ENCODE measurements around the gene FOXA3. TPM values are rescaled to one million over a fixed set of nuclear protein-coding genes. Genes with fewer than 3 reads are reported as not detected.

FOXA3 gene
- total RNA-seq, 4 donors from 2014 or later: not detected

- TF ChIP-seq POLR2A (IDR thresholded peaks at IDR 0.05; ENCODE audit: low read depth) (no peak), EP300 (IDR thresholded peaks at IDR 0.05) (no peak), POLR2AphosphoS5 (IDR thresholded peaks at IDR 0.05) (no peak)
- TF ChIP-seq, protein P1, sequence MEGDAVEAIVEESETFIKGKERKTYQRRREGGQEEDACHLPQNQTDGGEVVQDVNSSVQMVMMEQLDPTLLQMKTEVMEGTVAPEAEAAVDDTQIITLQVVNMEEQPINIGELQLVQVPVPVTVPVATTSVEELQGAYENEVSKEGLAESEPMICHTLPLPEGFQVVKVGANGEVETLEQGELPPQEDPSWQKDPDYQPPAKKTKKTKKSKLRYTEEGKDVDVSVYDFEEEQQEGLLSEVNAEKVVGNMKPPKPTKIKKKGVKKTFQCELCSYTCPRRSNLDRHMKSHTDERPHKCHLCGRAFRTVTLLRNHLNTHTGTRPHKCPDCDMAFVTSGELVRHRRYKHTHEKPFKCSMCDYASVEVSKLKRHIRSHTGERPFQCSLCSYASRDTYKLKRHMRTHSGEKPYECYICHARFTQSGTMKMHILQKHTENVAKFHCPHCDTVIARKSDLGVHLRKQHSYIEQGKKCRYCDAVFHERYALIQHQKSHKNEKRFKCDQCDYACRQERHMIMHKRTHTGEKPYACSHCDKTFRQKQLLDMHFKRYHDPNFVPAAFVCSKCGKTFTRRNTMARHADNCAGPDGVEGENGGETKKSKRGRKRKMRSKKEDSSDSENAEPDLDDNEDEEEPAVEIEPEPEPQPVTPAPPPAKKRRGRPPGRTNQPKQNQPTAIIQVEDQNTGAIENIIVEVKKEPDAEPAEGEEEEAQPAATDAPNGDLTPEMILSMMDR (IDR thresholded peaks at IDR 0.05): no peak
- peaks cover 0 to 10% (median 0%) of the 10 kb centered on the region in 4 donors for H3K27me3 ChIP-seq
- no peaks in the 10 kb centered on the region for H3K9me3 ChIP-seq
- DNase-seq (ENCODE audit: extremely low spot score): no peak
- intact Hi-C loops (cut with DNase I): loop anchor here (5.0 kb wide), 1 partner anchor 64 kb away; the partner anchor contains the start of gene RSPH6A
- H3K4me1 ChIP-seq: peaks cover 40 to 51% (median 50%) of the 10 kb centered on the region in 4 donors
- 83% methylated on average over 10 of the region's 10 CpGs for WGBS
- H3K4me3 ChIP-seq: no peak overlapping the region
- H3K36me3 ChIP-seq: peaks cover 0 to 18% (median 9%) of the 10 kb centered on the region in 4 donors
- no peak overlapping the region for H3K27ac ChIP-seq (replicated peaks in 1 of 4)
These were observed 17.2 kb downstream of the FOXA3 start for GRCh38 chr19:45881082-45881908.

GRCh38 chr19:45881909-45882528 is 17.9 kb downstream of the FOXA3 start:
- Histone ChIP-seq H3K27me3 (peaks cover 0 to 10% (median 0%) of the 10 kb centered on the region in 4 donors), H3K36me3 (peaks cover 0 to 18% (median 9%) of the 10 kb centered on the region in 4 donors), H3K4me3 (peak overlapping the region in 2 of 4 donors; percentile 32 to 46), H3K27ac (replicated peaks in 1 of 4) (no peak overlapping the region), H3K4me1 (peaks cover 33 to 50% (median 49%) of the 10 kb centered on the region in 4 donors), H3K9me3 (no peaks in the 10 kb centered on the region)
- no peak for DNase-seq (ENCODE audit: extremely low spot score)
- 69% methylated on average over 2 of the region's 4 CpGs for WGBS
- intact Hi-C loops (cut with DNase I): loop anchor here (5.0 kb wide), 1 partner anchor 65 kb away; the partner anchor contains the start of gene RSPH6A
- TF ChIP-seq POLR2A (IDR thresholded peaks at IDR 0.05; ENCODE audit: low read depth) (no peak), EP300 (IDR thresholded peaks at IDR 0.05) (no peak), POLR2AphosphoS5 (IDR thresholded peaks at IDR 0.05) (no peak)
- TF ChIP-seq, protein P1 (IDR thresholded peaks at IDR 0.05): no peak

- H3K27ac ChIP-seq (replicated peaks in 1 of 4): peak overlapping the region in 2 of 4 donors; percentile 21 to 30
- TF ChIP-seq POLR2A (IDR thresholded peaks at IDR 0.05; ENCODE audit: low read depth) (no peak), POLR2AphosphoS5 (IDR thresholded peaks at IDR 0.05) (peak; percentile 7 to 53)
- TF ChIP-seq, protein P1 (IDR thresholded peaks at IDR 0.05): peak; percentile 85 to 89 (median 85)
- intact Hi-C loops (cut with DNase I): loop anchor here (5.0 kb wide), 1 partner anchor 66 kb away; the partner anchor contains the start of gene RSPH6A
- DNase-seq (ENCODE audit: extremely low spot score): peak; percentile 96
- peaks cover 32 to 51% (median 49%) of the 10 kb centered on the region in 4 donors for H3K4me1 ChIP-seq
- H3K36me3 ChIP-seq: peaks cover 0 to 18% (median 9%) of the 10 kb centered on the region in 4 donors
- 30% methylated on average over 25 of the region's 47 CpGs for WGBS
- H3K27me3 ChIP-seq: peaks cover 0 to 6% (median 0%) of the 10 kb centered on the region in 4 donors
- no peaks in the 10 kb centered on the region for H3K9me3 ChIP-seq
- peak overlapping the region; percentile 31 to 46 (median 34) for H3K4me3 ChIP-seq
These were observed 18.8 kb downstream of the FOXA3 start for GRCh38 chr19:45882652-45883585.

DNA sequence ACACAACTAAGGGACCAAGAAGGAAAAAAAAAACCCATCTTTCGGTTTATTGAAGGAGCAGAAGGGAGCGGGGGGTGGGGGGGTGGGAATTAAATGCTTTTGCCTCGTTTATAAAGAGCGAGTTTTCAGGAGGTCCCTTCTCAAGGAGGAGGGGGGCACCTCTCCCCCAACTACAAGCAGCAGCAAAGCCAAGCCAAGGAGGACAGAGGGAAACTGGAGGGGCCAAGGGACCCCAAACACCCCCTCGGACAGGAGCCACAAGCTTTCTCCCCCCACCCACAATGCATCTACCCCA is 19.4 kb downstream of the FOXA3 start:
- Histone ChIP-seq H3K27ac (replicated peaks in 1 of 4) (peak overlapping the region in 2 of 4 donors; percentile 21 to 35), H3K36me3 (peaks cover 0 to 18% (median 9%) of the 10 kb centered on the region in 4 donors), H3K9me3 (no peaks in the 10 kb centered on the region), H3K27me3 (peaks cover 0 to 6% (median 0%) of the 10 kb centered on the region in 4 donors), H3K4me1 (peaks cover 32 to 51% (median 49%) of the 10 kb centered on the region in 4 donors), H3K4me3 (peak overlapping the region in 3 of 4 donors; percentile 31 to 46 (median 32))
- WGBS: 38% methylated on average over 5 of the region's 5 CpGs
- no peak for TF ChIP-seq POLR2AphosphoS5 (IDR thresholded peaks at IDR 0.05)
- TF ChIP-seq, protein P1 (IDR thresholded peaks at IDR 0.05): peak in 1 of 3 experiments; percentile 26
- intact Hi-C loops (cut with DNase I): loop anchor here (5.0 kb wide), 1 partner anchor 66 kb away; the partner anchor contains the start of gene RSPH6A
- DNase-seq (ENCODE audit: extremely low spot score): no peak
